ENCODE measurements around the gene CLTB. TPM values are rescaled to one million over a fixed set of nuclear protein-coding genes. Genes with fewer than 3 reads are reported as not detected.

Gene CLTB
- total RNA-seq, 1 donor from 2014 or later = 122 TPM

- DNase-seq (ENCODE audit: low spot score) (no peak), ATAC-seq (no peak)
- intact Hi-C loops (cut with DNase I) = no loop called here
These were observed 54.2 kb downstream of the CLTB start for GRCh38 chr5:176362233-176362490.

GRCh38 chr5:176361437-176362232 is 54.7 kb downstream of the CLTB start, which contains the start of gene KIAA1191:
Gene KIAA1191, minus strand, starts transcription at chr5:176361764. Its CDS starts 2,256 bp downstream, at chr5:176359508.
- intact Hi-C loops (cut with DNase I) = no loop called here
- ATAC-seq (peak; percentile 98), DNase-seq (ENCODE audit: low spot score) (peak; percentile 96)

- intact Hi-C loops (cut with DNase I) = no loop called here
- ATAC-seq (peak; percentile 35), DNase-seq (ENCODE audit: low spot score) (peak; percentile 65)
These were observed 55.4 kb downstream of the CLTB start for GRCh38 chr5:176360894-176361436.

- intact Hi-C loops (cut with DNase I) = no loop called here
- DNase-seq (ENCODE audit: low spot score) = no peak
- no peak for ATAC-seq
These were observed 56.7 kb downstream of the CLTB start for GRCh38 chr5:176359658-176360057.

- ATAC-seq (no peak), DNase-seq (ENCODE audit: low spot score) (no peak)
- intact Hi-C loops (cut with DNase I) = no loop called here
These were observed 60.2 kb downstream of the CLTB start for GRCh38 chr5:176356179-176356566.

GRCh38 chr5:176355400-176356178 is 60.8 kb downstream of the CLTB start:
- ATAC-seq (no peak), DNase-seq (ENCODE audit: low spot score) (no peak)
- intact Hi-C loops (cut with DNase I) = no loop called here

GRCh38 chr5:176353533-176353932 is 62.8 kb downstream of the CLTB start:
- DNase-seq (ENCODE audit: low spot score) (no peak), ATAC-seq (no peak)

GRCh38 chr5:176352116-176352878 is 64.0 kb downstream of the CLTB start:
- DNase-seq (ENCODE audit: low spot score) = no peak
- intact Hi-C loops (cut with DNase I) = no loop called here
- no peak for ATAC-seq

More at GRCh38 chr5:176353533-176353932, 62.8 kb downstream of the CLTB start:
- intact Hi-C loops (cut with DNase I) = no loop called here

- DNase-seq (ENCODE audit: low spot score) (no peak), ATAC-seq (no peak)
- intact Hi-C loops (cut with DNase I) = no loop called here
These were observed 65.9 kb downstream of the CLTB start for GRCh38 chr5:176350416-176350815.

- intact Hi-C loops (cut with DNase I) = no loop called here
- ATAC-seq (no peak), DNase-seq (ENCODE audit: low spot score) (no peak)
These were observed 73.4 kb downstream of the CLTB start for GRCh38 chr5:176342766-176343458.

Small RNAs within 50 kb of the gene (microRNA-seq; reads per million reads assigned to microRNA genes)
- gene MIR1271 = 28.6 reads per million, percentile 38 among the genes with 10 or more reads in this experiment

Other genes with a start within 250 kb of the CLTB start
- 15.6 TPM for gene SIMC1, start 178.1 kb downstream of the CLTB start, total RNA-seq
- 87.8 TPM for gene KIAA1191, start 54.8 kb downstream of the CLTB start, total RNA-seq
- 29.2 TPM for gene ARL10, start 51.1 kb downstream of the CLTB start, total RNA-seq
- 9.3 TPM for gene NOP16, start 27.9 kb downstream of the CLTB start, total RNA-seq
- gene HIGD2A, start 27.8 kb downstream of the CLTB start, total RNA-seq = 58.8 TPM
- 35.6 TPM for gene FAF2, start 31.8 kb upstream of the CLTB start, total RNA-seq
- gene RNF44, start 120.9 kb upstream of the CLTB start, total RNA-seq = 44.7 TPM
- gene CDHR2, start 132.8 kb upstream of the CLTB start, total RNA-seq = 0.36 TPM
- gene GPRIN1, start 193.6 kb upstream of the CLTB start, total RNA-seq = 0.53 TPM
- gene SNCB, start 214.0 kb upstream of the CLTB start, total RNA-seq = not detected
- not detected for gene EIF4E1B, start 214.1 kb upstream of the CLTB start, total RNA-seq
- gene TSPAN17, start 230.9 kb upstream of the CLTB start, total RNA-seq = 20.1 TPM

Data from sciatic nerve (tissue), 2 donors.